HG03565 (cell line): ENCODE data around the gene MAP3K6.

ENCODE experiments used
- ATAC-seq: cut with Tn5 transposase; IDR thresholded peaks from one replicate; pipeline ENCODE4 v1.9.1; 2021; ENCODE audit warnings: mild to moderate bottlenecking, moderate library complexity; ENCODE audit not compliant: unreplicated experiment

MAP3K6 gene

GRCh38 chr1:27307874-27308598 is 58.7 kb downstream of the MAP3K6 start:
- ATAC-seq, result no peak

- ATAC-seq, result no peak
Measured at GRCh38 chr1:27306892-27307761, 59.6 kb downstream of the MAP3K6 start.

DNA sequence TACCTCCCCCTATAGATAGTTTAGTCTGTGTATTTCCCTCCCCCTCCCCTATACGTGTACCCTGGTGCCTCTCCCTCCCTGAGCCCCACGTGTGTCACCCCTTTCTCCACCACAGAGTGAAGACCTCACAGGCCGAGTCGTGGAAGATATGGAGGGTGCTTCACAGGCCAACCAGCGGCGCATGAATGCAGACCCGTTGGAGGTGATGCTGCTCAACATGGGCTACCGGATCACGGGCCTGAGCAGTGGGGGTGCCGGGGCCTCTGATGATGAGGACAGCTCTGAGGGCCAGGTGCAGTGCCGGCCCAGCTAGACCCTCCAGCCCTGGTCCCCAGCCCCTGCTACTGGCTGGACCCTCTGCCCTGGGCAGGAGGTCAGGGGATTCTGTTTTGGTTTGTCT is 60.7 kb downstream of the MAP3K6 start:
- no peak for ATAC-seq
